IPS-20b (cell line): ENCODE results near the gene C12orf54.
"Not testable (repeated sequence)": the region's sequence is repeated elsewhere in the genome, so short reads cannot be mapped to it uniquely, and the experiment has no call there.

ENCODE experiments used
- H3K27ac ChIP-seq: one replicate; pipeline ENCODE4 v1.5.1; 2013; ENCODE audit warnings: low read length
- H3K27me3 ChIP-seq: 2 replicates; pipeline ENCODE4 v1.6.1; 2013; ENCODE audit warnings: mild to moderate bottlenecking, low read length, inconsistent platforms; ENCODE audit not compliant: insufficient read depth
- H3K36me3 ChIP-seq: 2 replicates; pipeline ENCODE4 v1.6.1; 2013; ENCODE audit warnings: low read depth, mild to moderate bottlenecking, inconsistent platforms, low read length, moderate library complexity; ENCODE audit not compliant: insufficient read depth
- H3K4me1 ChIP-seq: 2 replicates; pipeline ENCODE4 v1.6.1; 2013; ENCODE audit warnings: mild to moderate bottlenecking, control low read depth, inconsistent platforms, low read length, moderate library complexity; ENCODE audit not compliant: insufficient read depth
- H3K4me3 ChIP-seq: 2 replicates; pipeline ENCODE4 v1.5.1; 2013; ENCODE audit warnings: mild to moderate bottlenecking, low read length, inconsistent platforms
- H3K9ac ChIP-seq: 2 replicates; pipeline ENCODE4 v1.6.1; 2013; ENCODE audit warnings: low read depth, mild to moderate bottlenecking, inconsistent platforms, low read length, moderate library complexity
- H3K9me3 ChIP-seq: 2 replicates; pipeline ENCODE4 v1.6.1; 2013; ENCODE audit warnings: mild to moderate bottlenecking, low read depth, low read length, inconsistent platforms; ENCODE audit not compliant: insufficient read depth

Gene C12orf54

DNA sequence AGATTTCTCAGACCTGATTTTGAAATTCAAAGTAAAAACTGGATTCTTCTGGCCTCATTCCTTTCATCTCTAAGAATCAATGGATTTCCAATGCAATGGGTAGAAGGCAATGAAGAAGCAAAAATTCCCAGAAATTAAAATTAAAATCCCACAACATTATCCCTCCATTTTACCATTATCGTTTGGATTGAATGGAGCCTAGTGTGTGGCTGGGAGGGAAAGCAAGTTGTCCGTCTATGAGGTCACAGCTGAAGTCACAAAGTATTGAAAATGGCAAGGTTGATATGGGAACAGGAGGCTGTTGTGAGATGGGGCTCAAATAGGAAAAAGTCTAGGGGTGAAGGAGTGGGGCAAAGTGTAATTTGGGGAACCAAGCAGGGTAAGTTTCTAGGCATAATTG lies at the start of gene C12orf54:
Gene C12orf54, plus strand, starts transcription at position 301 of the 400 bp plus-strand sequence. CDS start 799 bp downstream, outside the sequence.
- Histone ChIP-seq H3K36me3 (no peaks in the 10 kb centered on the region), H3K9ac (no peak within 1 kb of the TSS), H3K27ac (no peak within 1 kb of the TSS), H3K9me3 (peaks cover 9% of the 10 kb centered on the region; the same call in 1 of the 2 replicates), H3K4me3 (no peak within 1 kb of the TSS), H3K27me3 (no peaks in the 10 kb centered on the region), H3K4me1 (no peaks in the 10 kb centered on the region)

DNA sequence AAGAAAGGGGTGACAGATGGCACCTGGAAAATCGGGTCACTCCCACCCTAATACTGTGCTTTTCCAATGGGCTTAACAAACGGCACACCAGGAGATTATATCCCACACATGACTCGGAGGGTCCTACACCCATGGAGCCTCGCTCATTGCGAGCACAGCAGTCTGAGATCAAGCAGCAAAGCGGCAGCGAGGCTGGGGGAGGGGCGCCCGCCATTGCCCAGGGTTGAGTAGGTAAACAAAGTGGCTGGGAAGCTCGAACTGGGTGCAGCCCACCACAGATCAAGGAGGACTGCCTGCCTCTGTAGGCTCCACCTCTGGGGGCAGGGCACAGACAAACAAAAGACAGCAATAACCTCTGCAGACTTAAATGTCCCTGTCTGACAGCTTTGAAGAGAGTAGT lies 48.3 kb upstream of the C12orf54 start:
- H3K4me3 ChIP-seq, H3K4me1 ChIP-seq, H3K36me3 ChIP-seq, H3K27ac ChIP-seq, H3K27me3 ChIP-seq, H3K9ac ChIP-seq: not testable (repeated sequence)
- peaks cover 14% of the 10 kb centered on the region; the same call in 1 of the 2 replicates for H3K9me3 ChIP-seq

DNA sequence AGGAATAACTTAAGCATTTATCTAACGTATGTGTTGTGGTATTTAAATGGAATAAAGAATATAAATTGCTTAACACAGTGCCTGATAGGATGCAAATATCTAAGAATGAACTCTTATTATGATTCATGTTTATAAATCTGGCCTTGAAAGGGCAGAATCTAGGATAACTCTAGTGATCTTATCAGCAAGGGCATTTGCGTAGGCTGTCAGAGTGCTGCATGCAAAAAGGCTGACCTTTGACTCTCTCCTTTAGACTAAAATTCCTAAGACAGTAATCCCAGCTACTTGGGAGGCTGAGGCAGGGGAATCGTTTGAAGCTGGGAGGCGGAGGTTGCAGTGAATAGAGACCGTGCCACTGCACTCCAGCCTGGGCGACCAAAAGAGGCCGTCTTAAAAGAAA lies 41.2 kb upstream of the C12orf54 start:
- Histone ChIP-seq H3K9ac (no peak overlapping the region), H3K27me3 (no peaks in the 10 kb centered on the region), H3K27ac (no peak overlapping the region), H3K4me1 (peaks cover 2% of the 10 kb centered on the region; the same call in 1 of the 2 replicates), H3K4me3 (no peak overlapping the region), H3K9me3 (no peaks in the 10 kb centered on the region), H3K36me3 (no peaks in the 10 kb centered on the region)

DNA sequence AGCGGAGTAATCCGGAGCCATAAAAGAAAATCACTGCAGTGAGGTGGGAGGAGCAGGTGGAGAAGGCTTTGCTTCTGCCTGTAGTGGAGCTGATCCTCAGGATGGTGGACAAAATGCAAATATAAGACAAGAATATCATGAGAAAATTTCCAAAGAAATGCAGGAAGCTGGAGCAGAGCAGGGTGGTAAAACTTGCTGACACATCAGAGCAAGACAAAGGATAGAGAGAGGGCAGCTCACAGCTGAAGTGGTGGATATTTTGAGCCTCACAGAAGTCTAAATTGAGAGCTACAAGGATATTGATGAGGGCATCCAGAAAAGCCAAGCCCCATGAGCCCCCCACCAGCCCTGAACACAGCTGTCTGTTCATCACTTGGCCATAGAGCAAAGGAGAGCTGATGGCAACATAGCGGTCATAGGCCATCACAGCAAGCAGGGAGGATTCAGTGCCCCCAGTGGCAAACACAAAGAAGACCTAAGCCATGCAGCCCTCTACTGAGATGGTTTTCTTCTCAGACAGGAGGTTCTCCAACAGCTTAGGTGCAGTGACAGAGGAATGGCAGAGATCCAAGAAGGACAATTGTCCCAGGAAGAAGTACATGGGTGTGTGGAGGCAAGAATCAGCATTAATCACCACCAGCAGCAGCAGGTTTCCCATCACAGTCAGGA lies 40.0 kb upstream of the C12orf54 start:
- Histone ChIP-seq H3K9ac (no peak overlapping the region), H3K27ac (no peak overlapping the region), H3K4me1 (peaks cover 4% of the 10 kb centered on the region; the same call in 1 of the 2 replicates), H3K9me3 (no peaks in the 10 kb centered on the region), H3K27me3 (no peaks in the 10 kb centered on the region), H3K4me3 (no peak overlapping the region), H3K36me3 (no peaks in the 10 kb centered on the region)

- Histone ChIP-seq H3K4me3 (no peak overlapping the region), H3K9ac (no peak overlapping the region), H3K36me3 (no peaks in the 10 kb centered on the region), H3K4me1 (peaks cover 4% of the 10 kb centered on the region; the same call in 1 of the 2 replicates), H3K27ac (no peak overlapping the region), H3K9me3 (peaks cover 7% of the 10 kb centered on the region), H3K27me3 (no peaks in the 10 kb centered on the region)
These were observed 36.8 kb upstream of the C12orf54 start for GRCh38 chr12:48445538-48445937.

DNA sequence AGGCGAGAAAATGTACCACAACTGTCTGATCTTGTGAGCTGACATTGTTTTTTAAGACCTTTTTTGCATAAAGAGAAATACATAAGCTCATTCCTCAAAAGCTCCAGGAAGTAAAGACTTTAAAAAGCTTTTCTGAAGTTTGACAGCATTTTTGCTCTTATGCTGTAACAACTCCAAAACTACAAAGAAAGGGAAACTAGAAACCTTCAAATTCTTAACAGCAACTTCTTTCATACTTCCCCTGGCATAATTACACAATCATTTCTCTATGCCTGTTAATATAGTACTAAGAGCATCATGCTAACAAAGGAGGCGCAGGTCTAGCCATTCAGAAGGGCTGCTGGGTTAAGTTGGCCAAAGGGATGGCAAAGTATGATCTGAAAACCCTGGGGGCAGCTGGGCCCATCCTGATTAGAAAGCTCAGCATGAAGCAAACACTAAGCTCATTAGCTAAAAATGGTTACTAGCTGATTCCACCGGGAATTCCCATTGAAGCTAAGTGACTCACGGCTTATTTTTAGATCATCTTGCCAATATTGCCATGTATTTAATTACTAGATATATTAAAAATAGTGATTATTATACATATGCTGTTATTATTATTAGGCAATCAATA lies 36.0 kb upstream of the C12orf54 start:
- Histone ChIP-seq H3K9ac (no peak overlapping the region), H3K27ac (no peak overlapping the region), H3K27me3 (no peaks in the 10 kb centered on the region), H3K4me1 (peaks cover 4% of the 10 kb centered on the region; the same call in 1 of the 2 replicates), H3K9me3 (peaks cover 7% of the 10 kb centered on the region), H3K36me3 (no peaks in the 10 kb centered on the region), H3K4me3 (no peak overlapping the region)

DNA sequence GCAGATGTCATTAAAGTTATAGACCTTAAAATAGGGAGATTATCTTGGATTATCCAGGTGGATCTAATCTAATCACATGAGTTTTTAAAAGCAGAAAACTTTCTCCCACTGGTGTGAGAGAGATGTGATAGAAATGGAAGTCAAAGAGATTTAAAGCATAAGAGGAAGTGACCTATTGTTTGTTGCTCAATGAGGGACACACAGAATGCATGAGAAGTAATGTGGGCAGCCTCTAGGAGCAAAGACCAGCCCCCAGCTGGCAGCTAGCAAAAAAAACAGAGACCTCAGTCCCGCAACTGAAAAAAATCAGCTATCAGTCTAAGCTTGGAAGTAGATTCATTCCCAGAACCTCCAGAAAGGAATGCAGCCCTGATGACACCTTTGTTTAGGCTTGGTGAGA lies 34.5 kb upstream of the C12orf54 start:
- Histone ChIP-seq H3K4me3 (no peak overlapping the region), H3K9me3 (peaks cover 7% of the 10 kb centered on the region), H3K4me1 (peaks cover 4% of the 10 kb centered on the region; the same call in 1 of the 2 replicates), H3K9ac (no peak overlapping the region), H3K27ac (no peak overlapping the region), H3K36me3 (no peaks in the 10 kb centered on the region), H3K27me3 (no peaks in the 10 kb centered on the region)

DNA sequence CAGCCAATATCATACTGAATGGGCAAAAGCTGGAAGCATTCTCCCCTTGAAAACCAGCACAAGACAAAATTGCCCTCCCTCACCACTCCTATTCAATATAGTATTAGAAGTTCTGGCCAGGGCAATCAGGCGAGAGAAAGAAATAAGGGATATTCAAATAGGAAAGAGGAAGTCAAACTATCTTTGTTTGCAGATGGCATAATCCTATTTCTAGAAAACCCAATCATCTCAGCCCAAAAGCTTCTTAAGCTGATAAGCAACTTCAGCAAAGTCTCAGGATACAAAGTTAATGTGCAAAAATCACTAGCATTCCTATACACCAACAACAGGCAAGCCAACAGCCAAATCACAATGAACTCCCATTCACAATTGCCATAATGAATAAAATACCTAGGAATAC lies 30.9 kb upstream of the C12orf54 start:
- Histone ChIP-seq H3K27ac (no peak overlapping the region), H3K9ac (no peak overlapping the region), H3K4me3 (no peak overlapping the region), H3K9me3 (peaks cover 7% of the 10 kb centered on the region), H3K27me3 (no peaks in the 10 kb centered on the region), H3K4me1 (no peaks in the 10 kb centered on the region; the same call in 1 of the 2 replicates), H3K36me3 (no peaks in the 10 kb centered on the region)

DNA sequence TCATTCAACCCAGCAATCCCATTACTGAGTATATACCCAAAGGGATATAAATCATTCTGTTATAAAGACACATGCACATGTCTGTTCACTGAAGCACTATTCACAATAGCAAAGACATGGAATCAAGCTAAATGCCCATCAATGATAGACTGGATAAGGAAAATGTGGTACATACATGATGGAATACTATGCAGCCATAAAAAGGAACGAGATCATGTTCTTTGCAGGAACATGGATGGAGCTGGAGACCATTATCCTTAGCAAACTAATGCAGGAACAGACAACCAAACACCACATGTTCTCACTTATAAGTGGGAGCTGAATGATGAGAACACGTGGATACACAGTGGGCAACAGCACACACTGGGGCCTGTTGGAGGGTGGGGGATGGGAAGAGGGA lies 29.3 kb upstream of the C12orf54 start:
- not testable (repeated sequence) for H3K9ac ChIP-seq, H3K4me3 ChIP-seq, H3K27ac ChIP-seq, H3K36me3 ChIP-seq, H3K4me1 ChIP-seq, H3K9me3 ChIP-seq, H3K27me3 ChIP-seq

DNA sequence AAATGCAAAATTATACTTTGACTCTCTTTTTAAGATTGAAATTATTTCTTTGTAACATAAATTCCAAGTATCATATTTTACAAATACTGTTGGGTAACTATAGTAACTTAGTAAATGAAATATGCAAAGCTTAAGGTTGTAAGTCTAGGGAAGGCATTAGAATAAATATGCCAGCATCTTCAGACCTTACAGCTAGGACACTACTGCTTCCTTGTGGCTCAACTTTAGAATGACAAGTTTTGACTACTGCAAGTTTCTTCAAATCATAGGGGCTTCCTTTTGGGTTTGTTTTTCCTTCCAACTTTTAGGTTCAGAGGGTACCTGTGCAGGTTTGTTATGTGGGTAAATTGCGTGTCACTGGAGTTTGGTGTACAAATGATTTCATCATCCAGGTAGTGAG lies 27.6 kb upstream of the C12orf54 start:
- Histone ChIP-seq H3K9me3 (peaks cover 6% of the 10 kb centered on the region; the same call in 1 of the 2 replicates), H3K4me3 (no peak overlapping the region), H3K4me1 (no peaks in the 10 kb centered on the region), H3K36me3 (no peaks in the 10 kb centered on the region), H3K27me3 (no peaks in the 10 kb centered on the region), H3K9ac (no peak overlapping the region), H3K27ac (no peak overlapping the region)

- Histone ChIP-seq H3K27ac (no peak overlapping the region), H3K36me3 (no peaks in the 10 kb centered on the region), H3K4me1 (no peaks in the 10 kb centered on the region), H3K9ac (no peak overlapping the region), H3K27me3 (no peaks in the 10 kb centered on the region), H3K4me3 (no peak overlapping the region), H3K9me3 (peaks cover 2% of the 10 kb centered on the region; the same call in 1 of the 2 replicates)
These were observed 27.2 kb upstream of the C12orf54 start for GRCh38 chr12:48455116-48455515.

DNA sequence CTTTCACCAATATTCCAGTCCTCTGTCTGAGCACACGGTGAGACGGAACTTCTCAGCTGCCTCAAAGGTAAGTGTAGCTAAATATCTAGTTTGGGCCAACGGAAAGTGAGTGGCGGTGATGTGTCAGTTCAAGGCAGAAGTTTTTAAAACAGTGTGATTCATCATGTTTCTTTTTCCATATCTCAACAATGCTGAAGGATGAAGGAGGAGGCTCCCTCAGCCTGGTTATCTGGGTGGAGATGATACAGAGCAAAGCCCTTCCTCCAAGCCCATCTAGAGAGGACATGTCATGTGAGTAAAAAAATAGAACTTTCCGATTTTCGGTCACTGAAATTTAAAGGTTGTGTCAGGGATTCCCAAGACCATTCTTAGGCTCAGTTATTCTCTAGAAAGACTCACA lies 23.0 kb upstream of the C12orf54 start:
- Histone ChIP-seq H3K36me3 (no peaks in the 10 kb centered on the region), H3K4me3 (no peak overlapping the region), H3K9ac (no peak overlapping the region), H3K27ac (no peak overlapping the region), H3K9me3 (no peaks in the 10 kb centered on the region), H3K4me1 (no peaks in the 10 kb centered on the region), H3K27me3 (no peaks in the 10 kb centered on the region)
